GM12878 (cell line): ENCODE measurements around the gene SGF29.

Experiments
- ASH2L ChIP-seq: fragments of 300-600, 200-600 bp; sonication (generic); IDR thresholded peaks from 2 replicates; pipeline ENCODE4 v1.6.1; 2017; ENCODE audit warnings: low read depth, mild to moderate bottlenecking, borderline replicate concordance
- CREB1 ChIP-seq: IDR thresholded peaks from 2 replicates; pipeline ENCODE4 v1.6.1; 2012; ENCODE audit warnings: low read depth, mild to moderate bottlenecking, inconsistent platforms
- KLF5 ChIP-seq: fragments of 450-650 bp; IDR thresholded peaks from 2 replicates; pipeline ENCODE4 v1.6.1; 2014; ENCODE audit warnings: mild to moderate bottlenecking; ENCODE audit not compliant: partially characterized antibody
- STAT3 ChIP-seq: IDR thresholded peaks from 2 replicates; pipeline ENCODE4 v1.6.1; 2011; ENCODE audit warnings: low read depth, low read length, improper control_type of control experiment
- TF ChIP-seq, protein P1 (sequence below), 3 experiments: IDR thresholded peaks in 2 of 3; conservative IDR thresholded peaks in 1 of 3; 2 replicates each; pipeline ENCODE4 v1.5.1; 2011; ENCODE audit warnings: low read depth in 3 of 3, low read length in 3 of 3, mild to moderate bottlenecking in 3 of 3, control low read depth in 2 of 3, moderate library complexity in 2 of 3, inconsistent platforms in 1 of 3, mixed read lengths in 1 of 3; ENCODE audit not compliant: control insufficient read depth in 2 of 3, insufficient read depth in 1 of 3; ENCODE audit errors: extremely low read depth in 1 of 3

DNA sequence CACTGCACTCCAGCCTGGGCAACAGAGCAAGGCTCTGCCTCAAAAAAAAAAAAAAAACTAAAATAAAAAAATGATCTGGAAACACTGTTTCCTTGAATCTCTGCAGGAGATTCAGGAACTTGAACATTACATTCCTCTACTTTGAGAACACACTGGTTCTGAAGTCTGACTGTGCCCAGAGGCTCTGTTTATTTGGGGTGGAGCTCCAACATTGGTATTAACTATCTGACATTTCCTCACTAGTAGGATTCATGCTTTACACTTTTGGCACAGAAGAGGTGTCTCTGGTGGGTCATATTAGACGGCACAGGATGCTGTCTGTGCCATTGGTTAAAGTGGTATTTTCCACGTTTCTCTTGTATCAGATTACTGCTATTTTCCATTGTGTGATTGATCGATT, 32.7 kb downstream of the SGF29 start:
- TF ChIP-seq, protein P1, sequence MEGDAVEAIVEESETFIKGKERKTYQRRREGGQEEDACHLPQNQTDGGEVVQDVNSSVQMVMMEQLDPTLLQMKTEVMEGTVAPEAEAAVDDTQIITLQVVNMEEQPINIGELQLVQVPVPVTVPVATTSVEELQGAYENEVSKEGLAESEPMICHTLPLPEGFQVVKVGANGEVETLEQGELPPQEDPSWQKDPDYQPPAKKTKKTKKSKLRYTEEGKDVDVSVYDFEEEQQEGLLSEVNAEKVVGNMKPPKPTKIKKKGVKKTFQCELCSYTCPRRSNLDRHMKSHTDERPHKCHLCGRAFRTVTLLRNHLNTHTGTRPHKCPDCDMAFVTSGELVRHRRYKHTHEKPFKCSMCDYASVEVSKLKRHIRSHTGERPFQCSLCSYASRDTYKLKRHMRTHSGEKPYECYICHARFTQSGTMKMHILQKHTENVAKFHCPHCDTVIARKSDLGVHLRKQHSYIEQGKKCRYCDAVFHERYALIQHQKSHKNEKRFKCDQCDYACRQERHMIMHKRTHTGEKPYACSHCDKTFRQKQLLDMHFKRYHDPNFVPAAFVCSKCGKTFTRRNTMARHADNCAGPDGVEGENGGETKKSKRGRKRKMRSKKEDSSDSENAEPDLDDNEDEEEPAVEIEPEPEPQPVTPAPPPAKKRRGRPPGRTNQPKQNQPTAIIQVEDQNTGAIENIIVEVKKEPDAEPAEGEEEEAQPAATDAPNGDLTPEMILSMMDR (IDR thresholded peaks at IDR 0.05 in 2 of 3, conservative IDR thresholded peaks at IDR 0.05 in 1 of 3; ENCODE audit: control insufficient read depth in 2 of 3, extremely low read depth in 1 of 3, insufficient read depth in 1 of 3, low read depth in 3 of 3, low read length in 3 of 3) = no peak
- TF ChIP-seq STAT3 (no peak), CREB1 (no peak), ASH2L (no peak), KLF5 (no peak)
